A673 (cell line): ENCODE data around the gene HGF.

Source experiments
- EZH2 ChIP-seq: fragments of 200-600 bp; sonication (generic); IDR thresholded peaks from 2 replicates; pipeline ENCODE4 v1.6.1; 2017; ENCODE audit warnings: borderline replicate concordance, low read depth, mild to moderate bottlenecking, mixed read lengths, antibody characterized with exemption, low read length; ENCODE audit not compliant: poor library complexity, severe bottlenecking
- TF ChIP-seq, protein P1 (sequence below): fragments of 300-800, 200-600 bp; sonication (generic); conservative IDR thresholded peaks from 2 replicates; pipeline ENCODE4 v1.5.1; 2017; ENCODE audit warnings: low read depth, mild to moderate bottlenecking, antibody characterized with exemption, low read length, moderate library complexity, mixed read lengths

DNA sequence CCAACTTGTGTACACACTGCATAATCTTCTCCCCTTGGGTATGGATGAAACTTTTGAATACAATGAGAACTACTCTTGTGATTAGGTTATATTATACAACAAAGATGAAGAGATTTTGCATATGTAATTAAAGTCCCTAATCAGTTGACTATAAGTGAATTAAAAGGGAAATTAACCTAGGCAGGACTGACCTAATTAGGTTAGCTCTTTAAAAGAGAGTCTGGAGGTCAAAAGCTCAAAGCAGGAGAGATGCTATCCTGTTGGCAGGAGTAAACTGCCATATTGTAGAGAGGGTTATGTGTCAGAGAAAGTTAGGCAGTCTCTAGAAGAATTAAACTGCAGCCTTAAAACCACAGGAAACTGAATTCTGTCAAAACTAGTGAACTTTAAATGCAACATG, 29.4 kb downstream of the HGF start:
- TF ChIP-seq, protein P1, sequence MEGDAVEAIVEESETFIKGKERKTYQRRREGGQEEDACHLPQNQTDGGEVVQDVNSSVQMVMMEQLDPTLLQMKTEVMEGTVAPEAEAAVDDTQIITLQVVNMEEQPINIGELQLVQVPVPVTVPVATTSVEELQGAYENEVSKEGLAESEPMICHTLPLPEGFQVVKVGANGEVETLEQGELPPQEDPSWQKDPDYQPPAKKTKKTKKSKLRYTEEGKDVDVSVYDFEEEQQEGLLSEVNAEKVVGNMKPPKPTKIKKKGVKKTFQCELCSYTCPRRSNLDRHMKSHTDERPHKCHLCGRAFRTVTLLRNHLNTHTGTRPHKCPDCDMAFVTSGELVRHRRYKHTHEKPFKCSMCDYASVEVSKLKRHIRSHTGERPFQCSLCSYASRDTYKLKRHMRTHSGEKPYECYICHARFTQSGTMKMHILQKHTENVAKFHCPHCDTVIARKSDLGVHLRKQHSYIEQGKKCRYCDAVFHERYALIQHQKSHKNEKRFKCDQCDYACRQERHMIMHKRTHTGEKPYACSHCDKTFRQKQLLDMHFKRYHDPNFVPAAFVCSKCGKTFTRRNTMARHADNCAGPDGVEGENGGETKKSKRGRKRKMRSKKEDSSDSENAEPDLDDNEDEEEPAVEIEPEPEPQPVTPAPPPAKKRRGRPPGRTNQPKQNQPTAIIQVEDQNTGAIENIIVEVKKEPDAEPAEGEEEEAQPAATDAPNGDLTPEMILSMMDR = no peak
- no peak for TF ChIP-seq EZH2
